ENCODE measurements around the gene PAWR. TPM values are rescaled to one million over a fixed set of nuclear protein-coding genes. Genes with fewer than 3 reads are reported as not detected.

The PAWR gene
- total RNA-seq, 1 experiment from 2014 or later, result 176 TPM

DNA sequence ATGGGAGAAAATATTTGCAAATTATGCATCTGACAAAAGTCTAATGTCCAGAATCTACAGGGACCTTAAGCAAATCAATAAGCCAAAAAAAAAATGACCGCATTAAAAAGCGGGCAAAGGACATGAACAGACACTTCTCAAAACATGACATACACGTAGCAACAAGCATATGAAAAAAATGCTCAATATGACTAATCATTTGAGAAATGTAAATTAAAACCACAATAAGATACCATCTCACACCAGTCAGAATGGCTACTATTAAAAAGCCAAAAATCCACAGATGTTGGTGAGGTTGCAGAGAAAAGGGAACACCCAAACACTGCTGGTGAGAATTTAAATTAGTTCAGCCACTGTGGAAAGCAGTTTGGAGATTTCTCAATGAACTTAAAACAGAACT is 16.1 kb downstream of the PAWR start:
- Histone ChIP-seq H3K23ac (ENCODE audit: insufficient read length, low read depth, low read length) (no peak overlapping the region), H2BK12ac (ENCODE audit: insufficient read length, low read depth, low read length) (no peak overlapping the region), H3K4me1 (ENCODE audit: insufficient read depth, low read length) (peaks cover 4% of the 10 kb centered on the region; the same call in 1 of the 2 replicates), H3K4ac (ENCODE audit: low read depth, low read length) (no peak overlapping the region), H4K20me1 (ENCODE audit: control insufficient read depth, insufficient read depth, insufficient read length) (no peaks in the 10 kb centered on the region), H2BK5ac (ENCODE audit: insufficient read length, low read length) (no peak overlapping the region), H2AFZ (ENCODE audit: low read length) (no peak overlapping the region), H3K9me3 (ENCODE audit: control insufficient read depth, low read depth, low read length) (no peaks in the 10 kb centered on the region), H4K91ac (ENCODE audit: insufficient read length, low read depth, low read length) (no peak overlapping the region), H3K14ac (ENCODE audit: insufficient read depth, low read length) (no peak overlapping the region), H2BK20ac (ENCODE audit: low read depth, low read length, poor library complexity, severe bottlenecking) (no peak overlapping the region), H3K27me3 (ENCODE audit: insufficient read depth, low read length) (no peaks in the 10 kb centered on the region), H3K18ac (ENCODE audit: insufficient read length, low read depth, low read length) (no peak overlapping the region), H2BK120ac (ENCODE audit: low read depth, low read length, poor library complexity, severe bottlenecking) (no peak overlapping the region), H3K56ac (ENCODE audit: insufficient read length, low read depth, low read length) (no peak overlapping the region), H3K23me2 (ENCODE audit: insufficient read length, low read depth, low read length, poor library complexity, severe bottlenecking) (no peaks in the 10 kb centered on the region), H3K79me2 (ENCODE audit: insufficient read depth, low read length) (peaks cover 69% of the 10 kb centered on the region), H3K9ac (ENCODE audit: extremely low read depth, insufficient read length, low read length) (no peak overlapping the region), H3K27ac (ENCODE audit: insufficient read length, low read depth, low read length) (no peak overlapping the region), H4K5ac (ENCODE audit: insufficient read length, low read depth, low read length) (no peak overlapping the region), H3T11ph (ENCODE audit: low read length) (no peak overlapping the region), H4K8ac (replicated peaks; ENCODE audit: insufficient read length, low read depth, low read length) (no peak overlapping the region), H2AK5ac (ENCODE audit: insufficient read length, low read length) (no peak overlapping the region), H3K79me1 (ENCODE audit: insufficient read depth, low read depth, low read length, poor library complexity, severe bottlenecking) (no peaks in the 10 kb centered on the region), H2BK15ac (ENCODE audit: low read depth, low read length) (no peak overlapping the region), H3K4me2 (ENCODE audit: insufficient read depth, insufficient read length, low read length) (no peak overlapping the region)
- H3K27me3 Mint-ChIP-seq (ENCODE audit: low read depth), result no peaks in the 10 kb centered on the region
- peaks cover 0 to 8% of the 10 kb centered on the region in 2 experiments; a peak in 2 of 5 replicates for H3K9me3 Mint-ChIP-seq
- H3K36me3 Mint-ChIP-seq (ENCODE audit: insufficient read depth in 1 of 3, low read depth in 3 of 3), result peaks cover 5 to 32% (median 22%) of the 10 kb centered on the region in 3 experiments
- H3K4me1 Mint-ChIP-seq, result peaks cover 63 to 64% of the 10 kb centered on the region in 2 experiments
- DNase-seq, result no peak
- peak overlapping the region in 2 of 3 experiments; percentile 68 to 93; a peak in 4 of 7 replicates for H3K27ac Mint-ChIP-seq
- WGBS (ENCODE audit: extremely low coverage, insufficient read length, low lambda C conversion rate), result no CpG with 5 or more reads among the region's 3 CpGs
- H3K4me3 Mint-ChIP-seq, result no peak overlapping the region
- TF ChIP-seq, protein P1, sequence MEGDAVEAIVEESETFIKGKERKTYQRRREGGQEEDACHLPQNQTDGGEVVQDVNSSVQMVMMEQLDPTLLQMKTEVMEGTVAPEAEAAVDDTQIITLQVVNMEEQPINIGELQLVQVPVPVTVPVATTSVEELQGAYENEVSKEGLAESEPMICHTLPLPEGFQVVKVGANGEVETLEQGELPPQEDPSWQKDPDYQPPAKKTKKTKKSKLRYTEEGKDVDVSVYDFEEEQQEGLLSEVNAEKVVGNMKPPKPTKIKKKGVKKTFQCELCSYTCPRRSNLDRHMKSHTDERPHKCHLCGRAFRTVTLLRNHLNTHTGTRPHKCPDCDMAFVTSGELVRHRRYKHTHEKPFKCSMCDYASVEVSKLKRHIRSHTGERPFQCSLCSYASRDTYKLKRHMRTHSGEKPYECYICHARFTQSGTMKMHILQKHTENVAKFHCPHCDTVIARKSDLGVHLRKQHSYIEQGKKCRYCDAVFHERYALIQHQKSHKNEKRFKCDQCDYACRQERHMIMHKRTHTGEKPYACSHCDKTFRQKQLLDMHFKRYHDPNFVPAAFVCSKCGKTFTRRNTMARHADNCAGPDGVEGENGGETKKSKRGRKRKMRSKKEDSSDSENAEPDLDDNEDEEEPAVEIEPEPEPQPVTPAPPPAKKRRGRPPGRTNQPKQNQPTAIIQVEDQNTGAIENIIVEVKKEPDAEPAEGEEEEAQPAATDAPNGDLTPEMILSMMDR (conservative IDR thresholded peaks at IDR 0.05), result no peak
